Diencephalon (tissue), 1 donor: Measurements from ENCODE around the gene BAIAP2L2. TPM values are rescaled to one million over a fixed set of nuclear protein-coding genes. Genes with fewer than 3 reads are reported as not detected.

Experiments
- total RNA-seq: library from RNA; depleted of rRNA; stranded (reverse); fragments of >200 nt; gene quantifications from one replicate; pipeline ENCODE4 v1.2.3, GENCODE V29; 2014

The BAIAP2L2 gene, protein sequence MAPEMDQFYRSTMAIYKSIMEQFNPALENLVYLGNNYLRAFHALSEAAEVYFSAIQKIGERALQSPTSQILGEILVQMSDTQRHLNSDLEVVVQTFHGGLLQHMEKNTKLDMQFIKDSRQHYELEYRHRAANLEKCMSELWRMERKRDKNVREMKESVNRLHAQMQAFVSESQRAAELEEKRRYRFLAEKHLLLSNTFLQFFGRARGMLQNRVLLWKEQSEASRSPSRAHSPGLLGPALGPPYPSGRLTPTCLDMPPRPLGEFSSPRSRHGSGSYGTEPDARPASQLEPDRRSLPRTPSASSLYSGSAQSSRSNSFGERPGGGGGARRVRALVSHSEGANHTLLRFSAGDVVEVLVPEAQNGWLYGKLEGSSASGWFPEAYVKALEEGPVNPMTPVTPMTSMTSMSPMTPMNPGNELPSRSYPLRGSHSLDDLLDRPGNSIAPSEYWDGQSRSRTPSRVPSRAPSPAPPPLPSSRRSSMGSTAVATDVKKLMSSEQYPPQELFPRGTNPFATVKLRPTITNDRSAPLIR
- total RNA-seq = 0.69 TPM

DNA sequence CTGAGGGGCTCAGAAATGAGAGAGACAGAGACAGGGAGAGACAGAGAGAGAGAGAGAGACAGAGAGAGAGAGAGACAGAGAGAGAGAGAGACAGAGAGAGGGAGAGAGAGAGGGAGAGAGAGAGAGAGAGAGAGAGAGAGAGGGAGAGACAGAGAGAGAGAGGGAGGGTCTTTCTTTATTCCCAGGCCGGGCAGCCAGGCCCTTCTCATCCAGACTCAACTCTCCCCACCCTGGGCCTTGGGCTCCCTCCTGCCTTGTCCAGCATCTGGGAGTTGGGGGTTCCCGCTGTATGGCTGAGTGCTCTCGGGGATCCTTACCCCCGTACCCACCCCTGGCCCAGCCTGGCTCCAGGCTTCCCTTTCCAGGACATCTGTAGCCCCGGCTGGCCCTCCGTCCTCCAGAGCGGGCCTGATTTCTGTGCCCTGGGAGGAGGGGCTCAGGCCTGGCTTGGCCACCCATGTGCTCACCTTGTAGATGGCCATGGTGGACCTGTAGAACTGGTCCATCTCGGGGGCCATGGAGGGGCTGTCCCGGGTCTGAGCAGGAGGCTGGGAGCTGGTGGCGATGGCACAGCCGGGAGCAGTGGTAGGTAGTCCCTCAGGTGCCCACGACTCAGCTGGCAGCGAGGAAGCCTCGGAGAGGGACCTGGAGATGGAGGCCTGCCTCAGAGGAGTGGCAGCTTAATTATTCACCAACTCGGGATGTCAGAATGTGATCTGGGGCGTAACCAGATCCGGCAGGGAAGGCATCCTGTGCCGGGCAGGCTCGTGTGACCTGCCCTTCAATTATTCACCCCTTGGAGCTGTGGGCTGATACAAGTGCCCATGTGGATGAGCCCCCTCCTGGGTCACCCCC is at the start of gene BAIAP2L2:
TSS of gene BAIAP2L2 (minus strand) at position 677 of the 855 bp plus-strand sequence. CDS start at position 518, 159 bp downstream.

DNA sequence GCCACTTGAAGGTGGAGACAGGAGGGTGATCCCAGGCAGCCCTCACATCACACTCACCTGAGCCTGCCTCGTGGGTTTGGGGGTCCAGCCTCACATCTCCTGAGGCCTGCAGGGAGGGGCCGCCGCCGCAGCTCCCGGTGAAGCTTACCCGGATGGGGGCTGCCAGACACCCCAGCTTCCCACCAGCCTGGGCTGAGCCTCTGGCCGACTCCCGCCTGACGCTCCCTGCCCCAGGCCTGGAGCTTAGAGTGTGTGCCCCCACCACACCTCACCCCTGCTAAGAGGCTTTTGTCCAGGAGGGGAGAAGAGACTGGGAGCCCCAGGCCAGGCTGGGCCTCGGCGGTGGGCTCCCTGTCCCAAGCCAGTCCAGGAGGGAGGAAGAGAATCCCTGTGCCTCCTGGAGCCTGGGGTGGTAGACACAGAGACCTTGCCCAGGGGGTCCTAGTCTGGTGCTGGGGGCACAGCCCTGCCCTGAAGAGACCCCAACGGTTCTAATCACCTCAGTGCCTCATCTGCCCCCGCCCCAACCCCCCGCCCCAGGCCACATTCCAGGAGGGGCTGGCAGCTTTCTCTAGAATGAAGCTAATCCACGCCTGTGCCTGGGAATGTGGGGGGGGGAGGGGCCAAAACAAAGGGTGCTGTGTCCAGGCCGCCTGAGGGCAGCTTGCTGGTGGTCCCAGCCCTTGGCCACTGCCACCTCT is 26.4 kb downstream of the BAIAP2L2 start, which contains the start of gene SLC16A8:
TSS of gene SLC16A8 (minus strand) at position 254 of the 701 bp plus-strand sequence. CDS start 1,311 bp downstream, outside the sequence.

DNA sequence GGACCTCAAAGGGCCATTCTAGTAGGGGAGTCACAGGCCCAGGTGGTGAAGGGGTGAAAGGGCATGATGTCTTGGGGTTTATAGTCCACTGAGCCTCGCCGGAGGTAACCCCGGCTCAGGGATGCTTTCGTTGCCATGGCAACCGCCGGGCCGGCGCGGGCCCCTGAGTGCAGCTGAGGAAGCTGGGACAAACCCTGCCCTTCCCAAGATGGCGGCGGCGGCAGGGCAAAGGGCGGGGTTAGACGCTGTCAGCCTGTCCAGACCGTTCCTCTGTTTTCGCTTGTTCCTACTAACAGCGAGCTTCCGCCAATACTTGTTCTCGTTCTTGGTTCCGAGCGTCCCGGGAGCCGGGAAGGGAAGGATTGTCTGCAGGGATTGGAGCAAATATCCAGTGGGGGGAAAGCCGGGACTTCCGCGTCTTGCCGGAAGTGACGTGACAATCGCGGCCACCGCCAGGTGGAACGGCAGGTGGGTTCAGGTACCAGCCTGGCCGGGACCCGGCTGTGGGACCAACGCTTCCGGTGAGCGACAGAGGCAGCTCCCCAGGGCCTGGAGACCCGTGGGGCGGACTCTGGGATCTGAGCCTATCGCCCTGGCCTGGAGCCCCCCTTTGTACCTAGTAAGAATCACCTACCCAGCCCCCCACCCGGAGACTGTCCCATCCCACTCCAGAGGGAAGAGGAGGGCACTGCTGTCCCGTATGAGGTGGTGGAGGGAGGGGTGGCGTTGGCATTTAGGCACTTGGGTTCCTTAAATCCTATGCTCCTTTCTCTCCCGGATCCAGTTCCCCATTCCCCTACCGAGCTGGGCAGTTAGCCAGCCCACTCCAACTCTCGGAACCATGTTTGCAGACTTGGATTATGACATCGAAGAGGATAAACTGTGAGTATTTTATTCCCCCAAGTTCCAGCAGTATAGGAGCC is 53.3 kb downstream of the BAIAP2L2 start, which contains the start of gene PICK1:
TSS of gene PICK1 (plus strand) at position 436 of the 923 bp plus-strand sequence. CDS start at position 842, 406 bp downstream.

Other genes with a start within 250 kb of the BAIAP2L2 start
- 27.9 TPM for gene MICALL1, start 204.4 kb downstream of the BAIAP2L2 start, total RNA-seq
- 1.4 TPM for gene C22orf23, start 157.1 kb downstream of the BAIAP2L2 start, total RNA-seq
- 37.4 TPM for gene POLR2F, start 157.0 kb downstream of the BAIAP2L2 start, total RNA-seq
- gene SOX10, start 126.1 kb downstream of the BAIAP2L2 start, total RNA-seq = 6.2 TPM
- gene PICK1, start 53.3 kb downstream of the BAIAP2L2 start, total RNA-seq = 39.2 TPM
- 2.1 TPM for gene SLC16A8, start 26.5 kb downstream of the BAIAP2L2 start, total RNA-seq
- gene PLA2G6, start 71.1 kb upstream of the BAIAP2L2 start, total RNA-seq = 16.8 TPM
- gene MAFF, start 91.3 kb upstream of the BAIAP2L2 start, total RNA-seq = 2.5 TPM
- gene TMEM184B, start 162.3 kb upstream of the BAIAP2L2 start, total RNA-seq = 21.0 TPM
- 154 TPM for gene CSNK1E, start 206.7 kb upstream of the BAIAP2L2 start, total RNA-seq